GM23248 (cell line): ENCODE results near the gene IDH3B. TPM values are rescaled to one million over a fixed set of nuclear protein-coding genes. Genes with fewer than 3 reads are reported as not detected.
A peak's percentile ranks its signal among the peaks of the same experiment; 100 is the strongest.

Source experiments
- DNase-seq: peaks from one replicate; pipeline ENCODE4 v3.0.0-alpha.2; 2015
- H2AFZ ChIP-seq: fragments of 200-600 bp; sonication (generic); 2 replicates; pipeline ENCODE4 v1.6.1; 2016; ENCODE audit warnings: antibody characterized with exemption
- H3F3A ChIP-seq: fragments of 200-600 bp; sonication (generic); 2 replicates; pipeline ENCODE4 v1.6.1; 2016; ENCODE audit warnings: mild to moderate bottlenecking, antibody characterized with exemption, mixed run types; ENCODE audit not compliant: insufficient read depth
- H3K27ac ChIP-seq: fragments of 200-600 bp; sonication (generic); 2 replicates; pipeline ENCODE4 v1.5.1; 2016; ENCODE audit warnings: mild to moderate bottlenecking
- H3K27me3 ChIP-seq: fragments of 200-600 bp; sonication (generic); replicated peaks from 2 replicates; pipeline ENCODE4 v1.6.1; 2016; ENCODE audit warnings: mild to moderate bottlenecking; ENCODE audit not compliant: insufficient read depth
- H3K36me3 ChIP-seq: fragments of 200-600 bp; sonication (generic); 2 replicates; pipeline ENCODE4 v1.6.1; 2016; ENCODE audit warnings: low read depth, mild to moderate bottlenecking
- H3K4me1 ChIP-seq: fragments of 200-600 bp; sonication (generic); 2 replicates; pipeline ENCODE4 v1.6.1; 2016; ENCODE audit warnings: mild to moderate bottlenecking; ENCODE audit not compliant: insufficient read depth
- H3K4me2 ChIP-seq: fragments of 200-600 bp; sonication (generic); one replicate; pipeline ENCODE4 v1.6.1; 2016; ENCODE audit warnings: mild to moderate bottlenecking; ENCODE audit not compliant: unreplicated experiment
- H3K4me3 ChIP-seq: fragments of 200-600 bp; sonication (generic); 2 replicates; pipeline ENCODE4 v1.5.1; 2016; ENCODE audit warnings: mild to moderate bottlenecking
- H3K79me2 ChIP-seq: fragments of 200-600 bp; sonication (generic); 2 replicates; pipeline ENCODE4 v1.6.1; 2016; ENCODE audit warnings: mild to moderate bottlenecking; ENCODE audit not compliant: insufficient read depth
- H3K9ac ChIP-seq: fragments of 200-600 bp; sonication (generic); 2 replicates; pipeline ENCODE4 v1.6.1; 2016; ENCODE audit warnings: mild to moderate bottlenecking
- H3K9me2 ChIP-seq: fragments of 200-600 bp; sonication (generic); 2 replicates; pipeline ENCODE4 v1.6.1; 2016; ENCODE audit warnings: mixed run types, mild to moderate bottlenecking, moderate library complexity; ENCODE audit not compliant: insufficient read depth
- H3K9me3 ChIP-seq: fragments of 200-600 bp; sonication (generic); one replicate; pipeline ENCODE4 v1.6.1; 2017; ENCODE audit warnings: low read depth
- H4K20me1 ChIP-seq: fragments of 200-600 bp; sonication (generic); 2 replicates; pipeline ENCODE4 v1.6.0; 2016; ENCODE audit not compliant: insufficient read depth
- EZH2 ChIP-seq: fragments of 200-600 bp; sonication (generic); IDR thresholded peaks from 2 replicates; pipeline ENCODE4 v1.6.1; 2018; ENCODE audit warnings: antibody characterized with exemption, mild to moderate bottlenecking; ENCODE audit not compliant: insufficient read depth, poor library complexity, severe bottlenecking
- EZH2phosphoT487 ChIP-seq: fragments of 200-600 bp; sonication (generic); IDR thresholded peaks from 2 replicates; pipeline ENCODE4 v1.6.1; 2018; ENCODE audit warnings: antibody characterized with exemption, moderate library complexity, mild to moderate bottlenecking, low read depth; ENCODE audit not compliant: insufficient read depth
- WGBS, 2 experiments: methylation state at CpG; one replicate each; pipeline ENCODE4 v1.1.6; 2015 to 2017; ENCODE audit warnings: low lambda C conversion rate in 2 of 2, low coverage in 1 of 2; ENCODE audit errors: missing lambda C conversion rate in 2 of 2; 5-methylcytosine and 5-hydroxymethylcytosine counted together
- in situ Hi-C: fragments of 300-500 bp; cut with MboI; formaldehyde crosslinking; loops from 2 replicates; pipeline ENCODE4 v1.15.0; 2020
- polyA plus RNA-seq: library from polyadenylated mRNA; unstranded; fragments of >200 nt; fragmentation: Nextera tagmentation; extraction: Ambion mirVana; gene quantifications from 2 replicates; pipeline ENCODE4 v1.2.1, GENCODE V29; 2016
- total RNA-seq: library from RNA; depleted of rRNA; stranded (reverse); fragments of >200 nt; shearing (Covaris generic); gene quantifications from 2 replicates; pipeline ENCODE4 v1.2.3, GENCODE V29; 2014

IDH3B gene
- total and polyA plus RNA-seq, 2 experiments from 2014 or later, result 76.3 to 79.5 TPM

- Histone ChIP-seq H3K9me3 (no peaks in the 10 kb centered on the region), H3F3A (no peaks in the 10 kb centered on the region), H3K4me3 (no peak overlapping the region), H4K20me1 (no peaks in the 10 kb centered on the region), H3K79me2 (no peaks in the 10 kb centered on the region), H3K9ac (no peak overlapping the region), H3K27ac (no peak overlapping the region), H3K27me3 (peaks cover 5% of the 10 kb centered on the region; the same call in 1 of the 2 replicates), H2AFZ (no peak overlapping the region), H3K4me2 (no peak overlapping the region), H3K4me1 (no peaks in the 10 kb centered on the region), H3K36me3 (no peaks in the 10 kb centered on the region), H3K9me2 (no peaks in the 10 kb centered on the region)
- WGBS, 2 experiments, result 0 to 3% methylated on average over 1 of the region's 1 CpG
- TF ChIP-seq EZH2, result no peak
- TF ChIP-seq EZH2phosphoT487, result no peak
- in situ Hi-C loops, result no loop called here
- no peak for DNase-seq
Measured at GRCh38 chr20:2633381-2633780, 30.6 kb downstream of the IDH3B start.

DNA sequence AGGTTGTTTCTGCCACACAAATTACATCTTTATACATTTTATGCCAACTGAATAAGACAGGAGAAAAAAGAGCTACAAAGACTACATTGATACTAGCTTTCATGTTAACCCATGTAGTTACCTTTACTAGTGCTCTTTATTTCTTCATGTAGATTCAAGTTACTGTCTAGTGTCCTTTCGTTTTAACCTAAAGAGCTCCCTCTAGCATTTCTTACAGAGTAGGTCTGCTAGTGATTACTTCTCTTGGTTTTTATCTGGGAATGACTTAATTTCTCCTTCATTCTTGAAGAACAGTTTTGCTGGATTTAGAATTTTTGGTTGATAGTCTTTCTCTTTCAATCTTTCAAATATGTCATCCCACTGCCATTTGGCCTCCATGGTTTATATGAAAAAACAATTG, 32.8 kb downstream of the IDH3B start:
- Histone ChIP-seq H3F3A (peaks cover 14% of the 10 kb centered on the region), H3K9ac (no peak overlapping the region), H4K20me1 (no peaks in the 10 kb centered on the region), H3K27ac (no peak overlapping the region), H3K36me3 (no peaks in the 10 kb centered on the region), H3K9me2 (no peaks in the 10 kb centered on the region), H2AFZ (no peak overlapping the region), H3K4me3 (no peak overlapping the region), H3K4me2 (no peak overlapping the region), H3K79me2 (no peaks in the 10 kb centered on the region), H3K4me1 (0 out of 2 replicates have a peak, but pooled peaks cover 8% of the 10 kb centered on the region), H3K9me3 (no peaks in the 10 kb centered on the region), H3K27me3 (peaks cover 5% of the 10 kb centered on the region; the same call in 1 of the 2 replicates)
- no peak for TF ChIP-seq EZH2
- no peak for TF ChIP-seq EZH2phosphoT487
- peak; percentile 5 for DNase-seq
- in situ Hi-C loops, result no loop called here
- 0 to 8% methylated on average over 1 of the region's 1 CpG for WGBS, 2 experiments

- Histone ChIP-seq H3K27me3 (peaks cover 25% of the 10 kb centered on the region; the same call in 1 of the 2 replicates), H3K36me3 (no peaks in the 10 kb centered on the region), H3F3A (peaks cover 18% of the 10 kb centered on the region), H3K27ac (peak overlapping the region; percentile 32), H3K9me3 (no peaks in the 10 kb centered on the region), H3K9me2 (no peaks in the 10 kb centered on the region), H3K4me2 (no peak overlapping the region), H3K4me1 (0 out of 2 replicates have a peak, but pooled peaks cover 8% of the 10 kb centered on the region), H2AFZ (peak overlapping the region; percentile 38; the same call in 1 of the 2 replicates), H3K4me3 (no peak overlapping the region), H3K79me2 (no peaks in the 10 kb centered on the region), H4K20me1 (no peaks in the 10 kb centered on the region), H3K9ac (no peak overlapping the region)
- TF ChIP-seq EZH2phosphoT487 (no peak), EZH2 (no peak)
- 14 to 16% methylated on average over 9 of the region's 9 CpGs for WGBS, 2 experiments
- DNase-seq, result peak; percentile 81
- in situ Hi-C loops, result no loop called here
Measured at GRCh38 chr20:2626853-2627541, 37.0 kb downstream of the IDH3B start.

DNA sequence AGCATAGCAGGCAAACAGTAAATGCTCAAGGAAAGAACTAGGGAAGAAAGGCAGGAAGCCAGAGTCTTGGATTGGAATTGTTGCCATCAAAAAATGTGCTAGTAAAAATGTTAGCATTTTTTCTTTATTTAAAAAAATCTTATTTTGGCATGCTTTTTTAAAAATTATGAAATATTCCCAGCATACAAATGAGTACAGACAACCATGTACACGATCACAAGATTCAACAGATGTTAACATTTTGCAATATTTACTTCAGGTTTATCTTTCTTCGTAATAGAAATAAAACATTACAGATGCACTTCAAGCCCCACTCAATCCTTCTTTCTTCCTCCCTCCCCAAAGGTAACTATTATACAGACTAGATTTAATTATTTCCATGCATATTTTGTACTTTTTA, 39.0 kb downstream of the IDH3B start:
- in situ Hi-C loops, result no loop called here
- H4K20me1 ChIP-seq, result no peaks in the 10 kb centered on the region
- no peak overlapping the region for H3K4me3 ChIP-seq
- no peak overlapping the region for H3K4me2 ChIP-seq
- no peak for DNase-seq
- H3K9me3 ChIP-seq, result no peaks in the 10 kb centered on the region
- 14 to 15% methylated on average over 2 of the region's 2 CpGs for WGBS, 2 experiments
- no peak overlapping the region for H2AFZ ChIP-seq
- H3K9ac ChIP-seq, result no peak overlapping the region
- H3K27me3 ChIP-seq, result peaks cover 26% of the 10 kb centered on the region; the same call in 1 of the 2 replicates
- H3F3A ChIP-seq, result peaks cover 19% of the 10 kb centered on the region
- H3K27ac ChIP-seq, result no peak overlapping the region
- no peaks in the 10 kb centered on the region for H3K79me2 ChIP-seq
- 0 out of 2 replicates have a peak, but pooled peaks cover 8% of the 10 kb centered on the region for H3K4me1 ChIP-seq
- no peaks in the 10 kb centered on the region for H3K9me2 ChIP-seq
- TF ChIP-seq EZH2 (no peak), EZH2phosphoT487 (no peak)
- H3K36me3 ChIP-seq, result no peaks in the 10 kb centered on the region
